ENCODE measurements around the gene MYLK3.

GRCh38 chr16:46765050-46765449 lies 16.9 kb upstream of the MYLK3 start:
- TF ChIP-seq CTCF (conservative IDR thresholded peaks at IDR 0.05; ENCODE audit: low read length) (no peak), EZH2phosphoT487 (IDR thresholded peaks at IDR 0.05; ENCODE audit: borderline replicate concordance, low read depth, low read length) (no peak)
